ENCODE data around the gene ARL13B. TPM values are rescaled to one million over a fixed set of nuclear protein-coding genes. Genes with fewer than 3 reads are reported as not detected.

The ARL13B gene
- total RNA-seq, 1 donor from 2014 or later, result 12.2 TPM

GRCh38 chr3:94046533-94046932 lies 66.6 kb downstream of the ARL13B start:
- Mint-ChIP-seq H3K36me3 (ENCODE audit: low read depth) (peaks cover 12% of the 10 kb centered on the region), H3K27me3 (ENCODE audit: low read depth) (no peaks in the 10 kb centered on the region), H3K4me1 (ENCODE audit: low read depth) (no peaks in the 10 kb centered on the region), H3K27ac (ENCODE audit: unreplicated experiment) (no peak overlapping the region), H3K4me3 (ENCODE audit: unreplicated experiment) (no peak overlapping the region), H3K9me3 (ENCODE audit: low read depth) (no peaks in the 10 kb centered on the region)
- no peak for DNase-seq (ENCODE audit: low spot score)
- no peak for TF ChIP-seq CTCF (IDR thresholded peaks at IDR 0.05)

- H3K4me3 Mint-ChIP-seq (ENCODE audit: unreplicated experiment), result no peak overlapping the region
- no peak for TF ChIP-seq CTCF (IDR thresholded peaks at IDR 0.05)
- H3K36me3 Mint-ChIP-seq (ENCODE audit: low read depth), result peaks cover 5% of the 10 kb centered on the region
- H3K4me1 Mint-ChIP-seq (ENCODE audit: low read depth), result no peaks in the 10 kb centered on the region
- no peak overlapping the region for H3K27ac Mint-ChIP-seq (ENCODE audit: unreplicated experiment)
- DNase-seq (ENCODE audit: low spot score), result no peak
- no peaks in the 10 kb centered on the region for H3K9me3 Mint-ChIP-seq (ENCODE audit: low read depth)
- no peaks in the 10 kb centered on the region for H3K27me3 Mint-ChIP-seq (ENCODE audit: low read depth)
Observed at GRCh38 chr3:94049267-94049666, 69.3 kb downstream of the ARL13B start.

GRCh38 chr3:94050546-94050945 lies 70.6 kb downstream of the ARL13B start:
- H3K36me3 Mint-ChIP-seq (ENCODE audit: low read depth), result no peaks in the 10 kb centered on the region

GRCh38 chr3:94061297-94061696 lies 81.3 kb downstream of the ARL13B start:
- no peak for TF ChIP-seq CTCF (IDR thresholded peaks at IDR 0.05)
- no peaks in the 10 kb centered on the region for H3K36me3 Mint-ChIP-seq (ENCODE audit: low read depth)
- no peak for DNase-seq (ENCODE audit: low spot score)
- H3K4me1 Mint-ChIP-seq (ENCODE audit: low read depth), result peaks cover 32% of the 10 kb centered on the region
- no peak overlapping the region for H3K4me3 Mint-ChIP-seq (ENCODE audit: unreplicated experiment)
- no peak overlapping the region for H3K27ac Mint-ChIP-seq (ENCODE audit: unreplicated experiment)
- H3K27me3 Mint-ChIP-seq (ENCODE audit: low read depth), result no peaks in the 10 kb centered on the region
- H3K9me3 Mint-ChIP-seq (ENCODE audit: low read depth), result no peaks in the 10 kb centered on the region

More at GRCh38 chr3:94050546-94050945, 70.6 kb downstream of the ARL13B start:
- no peak for DNase-seq (ENCODE audit: low spot score)
- no peaks in the 10 kb centered on the region for H3K27me3 Mint-ChIP-seq (ENCODE audit: low read depth)
- no peak for TF ChIP-seq CTCF (IDR thresholded peaks at IDR 0.05)
- H3K27ac Mint-ChIP-seq (ENCODE audit: unreplicated experiment), result no peak overlapping the region
- no peaks in the 10 kb centered on the region for H3K9me3 Mint-ChIP-seq (ENCODE audit: low read depth)
- H3K4me1 Mint-ChIP-seq (ENCODE audit: low read depth), result no peaks in the 10 kb centered on the region
- no peak overlapping the region for H3K4me3 Mint-ChIP-seq (ENCODE audit: unreplicated experiment)

GRCh38 chr3:94062513-94063404 lies 82.8 kb downstream of the ARL13B start, which contains the start of the genes DHFR2 and NSUN3:
DHFR2 (minus strand) TSS chr3:94062916; CDS start chr3:94061511, 1,405 bp downstream.
NSUN3 (plus strand) TSS chr3:94063061; CDS start chr3:94063127, 66 bp downstream.
- Mint-ChIP-seq H3K27ac (ENCODE audit: unreplicated experiment) (peak within 1 kb of the TSS; percentile 100), H3K4me3 (ENCODE audit: unreplicated experiment) (peak within 1 kb of the TSS; percentile 97), H3K9me3 (ENCODE audit: low read depth) (no peaks in the 10 kb centered on the region), H3K4me1 (ENCODE audit: low read depth) (peaks cover 38% of the 10 kb centered on the region), H3K36me3 (ENCODE audit: low read depth) (no peaks in the 10 kb centered on the region), H3K27me3 (ENCODE audit: low read depth) (no peaks in the 10 kb centered on the region)
- no peak for TF ChIP-seq CTCF (IDR thresholded peaks at IDR 0.05)
- DNase-seq (ENCODE audit: low spot score), result peak; percentile 96
